GM19438 (cell line): Measurements from ENCODE around the gene STEAP1B.
"Not testable (repeated sequence)": the region's sequence is repeated elsewhere in the genome, so short reads cannot be mapped to it uniquely, and the experiment has no call there.

ENCODE experiments used
- ATAC-seq: cut with Tn5 transposase; IDR thresholded peaks from one replicate; pipeline ENCODE4 v1.9.1; 2021; ENCODE audit warnings: low read depth; ENCODE audit not compliant: unreplicated experiment

STEAP1B gene

GRCh38 chr7:22460363-22460988 is 39.5 kb downstream of the STEAP1B start:
- ATAC-seq, result no peak

- no peak for ATAC-seq
These were observed 42.5 kb downstream of the STEAP1B start for GRCh38 chr7:22457471-22457870.

GRCh38 chr7:22454446-22454845 is 45.5 kb downstream of the STEAP1B start:
- no peak for ATAC-seq

- ATAC-seq, result no peak
These were observed 46.9 kb downstream of the STEAP1B start for GRCh38 chr7:22452960-22453558.

- ATAC-seq, result no peak
These were observed 47.6 kb downstream of the STEAP1B start for GRCh38 chr7:22452142-22452959.

- ATAC-seq, result not testable (repeated sequence)
These were observed 50.0 kb downstream of the STEAP1B start for GRCh38 chr7:22450013-22450412.

- peak; percentile 60 for ATAC-seq
These were observed 52.2 kb downstream of the STEAP1B start for GRCh38 chr7:22447762-22448161.

- no peak for ATAC-seq
These were observed 53.0 kb downstream of the STEAP1B start for GRCh38 chr7:22447008-22447407.

- no peak for ATAC-seq
These were observed 54.1 kb downstream of the STEAP1B start for GRCh38 chr7:22445853-22446252.

GRCh38 chr7:22445140-22445743 is 54.7 kb downstream of the STEAP1B start:
- peak; percentile 55 for ATAC-seq

- no peak for ATAC-seq
These were observed 55.6 kb downstream of the STEAP1B start for GRCh38 chr7:22444181-22444971.

- no peak for ATAC-seq
These were observed 56.4 kb downstream of the STEAP1B start for GRCh38 chr7:22443370-22444180.

GRCh38 chr7:22442882-22443369 is 57.1 kb downstream of the STEAP1B start:
- no peak for ATAC-seq

GRCh38 chr7:22442187-22442881 is 57.7 kb downstream of the STEAP1B start:
- no peak for ATAC-seq

- ATAC-seq, result no peak
These were observed 58.8 kb downstream of the STEAP1B start for GRCh38 chr7:22441157-22441556.

- ATAC-seq, result peak; percentile 53
These were observed 61.0 kb downstream of the STEAP1B start for GRCh38 chr7:22438994-22439393.

GRCh38 chr7:22436552-22436951 is 63.4 kb downstream of the STEAP1B start:
- not testable (repeated sequence) for ATAC-seq

- ATAC-seq, result no peak
These were observed 64.3 kb downstream of the STEAP1B start for GRCh38 chr7:22435720-22436119.

GRCh38 chr7:22435105-22435504 is 64.9 kb downstream of the STEAP1B start:
- ATAC-seq, result peak; percentile 80
